ENCODE data around the gene CNPY4. TPM values are rescaled to one million over a fixed set of nuclear protein-coding genes. Genes with fewer than 3 reads are reported as not detected.

The CNPY4 gene
- total and polyA plus RNA-seq, 4 donors: 14.0 to 35.0 (median 23.3) TPM

DNA sequence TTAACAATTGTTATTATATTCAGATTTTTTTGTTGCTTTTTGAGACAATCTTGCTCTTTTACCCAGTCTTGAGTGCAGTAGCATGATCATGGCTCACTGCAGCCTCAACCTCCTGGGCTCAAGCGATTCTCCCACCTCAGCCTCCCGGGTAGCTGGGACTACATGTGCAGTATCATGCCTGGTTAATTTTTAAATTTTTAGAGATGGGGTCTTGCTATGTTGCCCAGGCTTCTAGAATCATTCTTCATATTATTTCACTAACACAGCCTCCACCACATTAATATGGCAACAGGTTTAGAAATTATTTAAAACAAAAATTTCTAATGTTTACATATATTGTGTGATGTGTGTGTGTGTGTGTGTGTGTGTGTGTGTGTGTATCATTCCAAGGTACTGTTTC lies 27.8 kb downstream of the CNPY4 start:
- intact Hi-C loops (cut with DNase I): no loop called here
- H3K27ac ChIP-seq (ENCODE audit: low read depth in 1 of 2, low read length in 2 of 2): no peak overlapping the region
- H3K9me3 ChIP-seq (ENCODE audit: control insufficient read depth, low read length): no peaks in the 10 kb centered on the region
- no peak overlapping the region for H3K4me3 ChIP-seq (ENCODE audit: low read length in 2 of 2)
- WGBS, 2 donors: 88 to 96% methylated on average over 2 of the region's 2 CpGs
- no peaks in the 10 kb centered on the region for H3K27me3 ChIP-seq (ENCODE audit: control insufficient read depth in 1 of 2, insufficient read depth in 2 of 2, low read length in 1 of 2)
- H3K36me3 ChIP-seq (ENCODE audit: control insufficient read depth in 1 of 2, insufficient read depth in 2 of 2, low read length in 1 of 2): no peaks in the 10 kb centered on the region
- H3K4me1 ChIP-seq (ENCODE audit: control insufficient read depth in 1 of 2, insufficient read depth in 2 of 2, low read length in 2 of 2): no peaks in the 10 kb centered on the region
- no peak for ATAC-seq (ENCODE audit: low FRiP score)
- DNase-seq: no peak

DNA sequence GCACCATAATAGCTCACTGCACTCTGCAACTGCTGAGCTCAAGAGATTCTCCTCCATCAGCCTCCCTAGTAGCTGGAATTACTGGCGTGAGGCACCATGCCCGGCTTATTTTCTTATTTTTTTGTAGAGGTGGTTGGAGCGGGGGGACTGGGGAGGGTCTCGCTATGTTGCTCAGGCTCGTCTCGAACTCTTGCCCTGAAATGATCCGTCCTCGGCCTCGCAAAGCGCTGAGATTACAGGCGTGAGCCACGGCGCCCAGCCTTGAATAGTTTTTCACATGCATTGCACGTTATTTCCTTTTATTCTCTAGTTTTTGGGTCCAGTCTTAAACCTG lies 28.8 kb downstream of the CNPY4 start:
- intact Hi-C loops (cut with DNase I): no loop called here
- no peak for DNase-seq
- Histone ChIP-seq H3K27ac (ENCODE audit: low read depth in 1 of 2, low read length in 2 of 2) (peak overlapping the region in 1 of 2 donors; percentile 28), H3K9me3 (ENCODE audit: control insufficient read depth, low read length) (no peaks in the 10 kb centered on the region), H3K4me1 (ENCODE audit: control insufficient read depth in 1 of 2, insufficient read depth in 2 of 2, low read length in 2 of 2) (no peaks in the 10 kb centered on the region), H3K36me3 (ENCODE audit: control insufficient read depth in 1 of 2, insufficient read depth in 2 of 2, low read length in 1 of 2) (no peaks in the 10 kb centered on the region), H3K4me3 (ENCODE audit: low read length in 2 of 2) (peak overlapping the region; percentile 3 to 13), H3K27me3 (ENCODE audit: control insufficient read depth in 1 of 2, insufficient read depth in 2 of 2, low read length in 1 of 2) (no peaks in the 10 kb centered on the region)
- peak; percentile 2 for ATAC-seq (ENCODE audit: low FRiP score)
- WGBS, 2 donors: 5 to 9% methylated on average over 14 of the region's 14 CpGs

DNA sequence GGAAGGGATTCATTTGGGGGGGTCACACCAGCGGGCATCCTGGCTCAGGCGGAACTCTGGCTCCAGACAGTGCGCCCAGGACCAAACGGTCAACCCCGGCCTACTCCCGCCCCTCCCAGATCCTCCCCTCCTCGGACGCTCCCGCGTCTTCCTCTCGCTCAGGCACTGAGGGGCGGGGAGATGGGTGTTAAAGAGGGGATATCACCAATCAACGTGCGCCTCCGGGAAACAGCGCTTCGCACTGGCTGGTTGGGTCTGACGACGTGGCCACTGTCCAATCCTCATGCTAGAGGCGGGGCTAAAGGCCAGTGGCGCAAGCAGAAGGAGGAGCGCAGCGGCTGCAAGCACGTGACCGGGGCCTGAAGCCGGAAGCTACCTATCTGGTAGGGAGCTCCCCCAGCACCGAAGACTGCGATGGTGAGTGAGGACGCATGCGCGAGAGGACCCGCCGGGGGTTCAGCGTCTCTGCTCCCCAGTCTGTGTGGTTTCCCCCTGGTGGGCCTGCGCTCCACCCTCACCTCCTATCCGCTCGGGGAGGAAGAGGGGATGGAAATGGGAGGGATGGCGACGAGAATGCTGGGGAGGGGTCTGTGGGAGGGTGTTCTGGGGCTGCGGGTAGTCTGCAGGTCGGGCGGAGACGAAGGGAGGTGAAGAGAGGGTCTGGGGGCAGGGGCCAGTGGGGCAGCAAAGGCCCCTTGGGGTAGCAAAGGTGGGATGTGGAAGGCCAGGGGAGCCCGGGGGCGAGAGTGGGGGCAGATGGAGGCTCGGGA lies 29.3 kb downstream of the CNPY4 start, which contains the start of gene LAMTOR4:
LAMTOR4 (plus strand) TSS at position 360 of the 770 bp plus-strand sequence; CDS start at position 415, 55 bp downstream.
- peak; percentile 99 for DNase-seq
- Histone ChIP-seq H3K36me3 (ENCODE audit: control insufficient read depth in 1 of 2, insufficient read depth in 2 of 2, low read length in 1 of 2) (no peaks in the 10 kb centered on the region), H3K27ac (ENCODE audit: low read depth in 1 of 2, low read length in 2 of 2) (peak within 1 kb of the TSS in 1 of 2 donors; percentile 28), H3K4me3 (ENCODE audit: low read length in 2 of 2) (peak within 1 kb of the TSS; percentile 42 to 63), H3K27me3 (ENCODE audit: control insufficient read depth in 1 of 2, insufficient read depth in 2 of 2, low read length in 1 of 2) (no peaks in the 10 kb centered on the region), H3K9me3 (ENCODE audit: control insufficient read depth, low read length) (no peaks in the 10 kb centered on the region), H3K4me1 (ENCODE audit: control insufficient read depth in 1 of 2, insufficient read depth in 2 of 2, low read length in 2 of 2) (no peaks in the 10 kb centered on the region)
- intact Hi-C loops (cut with DNase I): no loop called here
- WGBS, 2 donors: 0 to 1% methylated on average over 45 to 46 of the region's 46 CpGs
- peak; percentile 99 for ATAC-seq (ENCODE audit: low FRiP score)

DNA sequence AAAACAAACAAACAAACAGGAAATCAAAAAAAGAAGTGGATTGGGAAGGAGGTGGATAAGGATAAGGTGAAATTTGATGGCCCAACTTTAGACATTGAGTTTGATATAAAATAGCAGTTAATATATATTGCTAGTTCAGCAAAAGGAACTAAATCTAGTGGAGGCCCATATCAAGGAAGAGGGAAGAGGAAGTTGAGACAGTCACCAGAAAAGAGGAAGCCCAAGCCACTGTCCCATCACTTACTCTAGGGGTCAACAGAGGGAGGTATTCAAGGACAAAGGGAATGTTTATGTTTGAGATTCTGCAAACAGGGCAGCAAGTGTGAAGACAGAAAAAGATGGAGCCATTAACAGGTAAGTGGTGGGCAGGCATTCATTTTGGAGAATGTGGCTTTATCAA lies 33.0 kb downstream of the CNPY4 start:
- H3K27me3 ChIP-seq (ENCODE audit: control insufficient read depth in 1 of 2, insufficient read depth in 2 of 2, low read length in 1 of 2): no peaks in the 10 kb centered on the region
- DNase-seq (no peak), ATAC-seq (ENCODE audit: low FRiP score) (no peak)
- intact Hi-C loops (cut with DNase I): no loop called here
- no peaks in the 10 kb centered on the region for H3K9me3 ChIP-seq (ENCODE audit: control insufficient read depth, low read length)
- no peak overlapping the region for H3K27ac ChIP-seq (ENCODE audit: low read depth in 1 of 2, low read length in 2 of 2)
- H3K4me1 ChIP-seq (ENCODE audit: control insufficient read depth in 1 of 2, insufficient read depth in 2 of 2, low read length in 2 of 2): no peaks in the 10 kb centered on the region
- H3K4me3 ChIP-seq (ENCODE audit: low read length in 2 of 2): no peak overlapping the region
- no peaks in the 10 kb centered on the region for H3K36me3 ChIP-seq (ENCODE audit: control insufficient read depth in 1 of 2, insufficient read depth in 2 of 2, low read length in 1 of 2)

DNA sequence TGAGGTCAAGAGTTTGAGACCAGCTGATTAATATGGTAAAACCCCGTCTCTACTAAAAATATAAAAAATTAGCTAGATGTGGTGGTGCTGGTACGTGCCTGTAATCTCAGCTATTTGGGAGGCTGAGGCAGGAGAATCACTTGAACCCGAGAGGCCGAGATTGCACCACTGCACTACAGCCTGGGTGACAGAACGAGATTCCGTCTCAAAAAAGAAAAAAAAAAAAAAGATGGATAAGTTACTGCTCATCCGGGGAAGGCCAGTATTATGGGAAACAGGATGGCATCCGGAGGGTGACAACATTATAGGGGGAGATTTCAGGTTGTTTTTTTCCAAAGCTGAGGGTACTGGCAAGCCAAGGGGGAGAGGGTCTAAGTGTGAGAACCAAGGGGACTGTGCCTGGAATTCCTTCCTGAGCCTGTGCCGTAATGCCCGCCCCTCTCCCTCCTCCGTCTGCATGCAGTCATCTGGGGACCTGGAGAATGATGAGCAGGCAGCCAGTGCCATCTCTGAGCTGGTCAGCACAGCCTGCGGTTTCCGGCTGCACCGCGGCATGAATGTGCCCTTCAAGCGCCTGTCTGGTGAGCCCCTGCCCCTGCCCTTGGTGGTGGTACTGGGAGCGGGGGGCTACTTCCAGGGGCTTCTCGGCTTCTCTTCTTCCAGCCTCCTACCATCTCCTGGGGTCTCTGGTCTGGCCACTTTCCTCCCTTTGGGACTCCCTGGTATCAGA lies 33.7 kb downstream of the CNPY4 start:
- no peak for DNase-seq
- Histone ChIP-seq H3K9me3 (ENCODE audit: control insufficient read depth, low read length) (no peaks in the 10 kb centered on the region), H3K27me3 (ENCODE audit: control insufficient read depth in 1 of 2, insufficient read depth in 2 of 2, low read length in 1 of 2) (no peaks in the 10 kb centered on the region), H3K4me1 (ENCODE audit: control insufficient read depth in 1 of 2, insufficient read depth in 2 of 2, low read length in 2 of 2) (no peaks in the 10 kb centered on the region), H3K4me3 (ENCODE audit: low read length in 2 of 2) (no peak overlapping the region), H3K36me3 (ENCODE audit: control insufficient read depth in 1 of 2, insufficient read depth in 2 of 2, low read length in 1 of 2) (no peaks in the 10 kb centered on the region), H3K27ac (ENCODE audit: low read depth in 1 of 2, low read length in 2 of 2) (no peak overlapping the region)
- WGBS, 2 donors: 86% methylated on average over 18 of the region's 18 CpGs
- ATAC-seq (ENCODE audit: low FRiP score): no peak
- intact Hi-C loops (cut with DNase I): no loop called here

DNA sequence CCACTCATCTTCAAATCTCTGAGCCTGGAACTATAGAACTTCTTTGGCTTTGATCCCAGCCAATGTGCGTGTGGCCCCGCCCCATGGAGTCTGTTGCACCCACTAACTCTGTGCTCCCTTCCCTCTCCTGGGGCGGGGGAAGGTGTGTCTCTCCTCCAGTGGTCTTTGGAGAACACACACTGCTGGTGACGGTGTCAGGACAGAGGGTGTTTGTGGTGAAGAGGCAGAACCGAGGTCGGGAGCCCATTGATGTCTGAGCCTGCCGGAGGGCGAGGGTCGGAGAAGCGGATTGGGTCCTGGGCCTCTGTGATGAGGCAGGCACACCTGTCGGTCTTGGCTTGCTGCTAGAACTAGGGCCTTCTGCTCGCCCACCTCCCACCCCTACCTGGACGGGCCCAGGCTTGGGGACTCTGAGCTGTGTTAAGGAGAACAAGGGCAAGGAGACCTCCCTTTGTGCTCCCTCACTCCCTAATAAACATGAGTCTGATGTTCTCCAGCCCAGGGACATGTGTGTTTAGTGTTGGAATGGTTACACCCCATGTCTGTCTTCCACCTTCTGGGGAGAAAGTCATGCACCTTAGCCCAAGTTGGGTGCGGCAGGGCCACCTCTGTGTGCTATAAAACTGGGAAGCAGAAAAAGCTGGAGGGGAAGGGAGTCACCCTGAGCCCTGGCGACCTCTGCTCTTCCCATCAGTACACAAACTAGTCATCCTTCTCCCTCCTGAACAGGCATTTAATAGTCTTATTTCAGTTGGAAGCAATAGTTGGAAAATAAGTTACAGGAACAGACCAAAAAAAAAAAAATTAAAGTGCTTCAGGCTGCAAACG lies 34.5 kb downstream of the CNPY4 start:
- Histone ChIP-seq H3K27ac (ENCODE audit: low read depth in 1 of 2, low read length in 2 of 2) (no peak overlapping the region), H3K4me1 (ENCODE audit: control insufficient read depth in 1 of 2, insufficient read depth in 2 of 2, low read length in 2 of 2) (no peaks in the 10 kb centered on the region), H3K4me3 (ENCODE audit: low read length in 2 of 2) (no peak overlapping the region), H3K9me3 (ENCODE audit: control insufficient read depth, low read length) (no peaks in the 10 kb centered on the region), H3K27me3 (ENCODE audit: control insufficient read depth in 1 of 2, insufficient read depth in 2 of 2, low read length in 1 of 2) (no peaks in the 10 kb centered on the region), H3K36me3 (ENCODE audit: control insufficient read depth in 1 of 2, insufficient read depth in 2 of 2, low read length in 1 of 2) (no peaks in the 10 kb centered on the region)
- 79 to 80% methylated on average over 16 of the region's 16 CpGs for WGBS, 2 donors
- intact Hi-C loops (cut with DNase I): no loop called here
- ATAC-seq (ENCODE audit: low FRiP score) (no peak), DNase-seq (no peak)

DNA sequence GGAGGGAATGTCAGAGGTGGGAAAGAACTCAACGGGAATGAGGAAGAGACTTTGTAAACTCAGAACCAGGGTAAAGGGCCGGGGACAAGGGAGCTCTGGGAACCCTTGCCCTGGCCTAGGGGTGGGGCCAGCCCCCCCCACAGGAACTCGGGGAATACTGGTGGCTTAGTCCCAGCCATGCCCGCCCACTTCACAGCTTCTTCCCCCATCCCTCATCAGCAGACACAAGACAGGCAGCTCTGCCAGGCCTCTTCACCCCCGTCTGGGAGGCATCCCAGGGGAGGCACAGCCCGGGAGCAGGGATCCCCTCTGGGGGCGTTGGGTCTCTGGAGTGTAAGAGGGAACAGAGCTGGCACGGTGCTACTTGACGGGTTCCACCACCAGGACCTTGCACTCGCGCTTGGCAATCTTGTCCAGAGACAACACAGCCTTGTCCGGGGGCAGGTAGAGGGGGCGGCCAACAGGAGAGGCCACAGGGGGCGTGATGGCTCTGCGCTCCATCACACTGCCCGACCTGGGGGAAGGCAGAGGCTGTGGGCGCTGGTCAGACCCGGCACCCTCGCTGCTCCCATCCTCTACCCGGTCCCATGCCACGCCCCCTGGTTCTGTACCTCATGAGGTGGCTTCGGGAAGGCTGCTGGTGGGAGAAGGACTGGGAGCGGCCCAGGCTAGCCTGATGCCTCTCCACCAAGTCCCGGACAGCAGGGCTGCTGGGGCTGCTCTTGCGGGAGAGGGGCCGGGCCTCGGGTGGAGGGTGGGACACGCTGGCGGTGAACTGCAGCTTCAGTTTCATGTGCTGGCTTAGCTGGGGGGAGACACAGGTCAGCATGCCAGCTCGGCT lies 35.4 kb downstream of the CNPY4 start:
- intact Hi-C loops (cut with DNase I): no loop called here
- Histone ChIP-seq H3K27ac (ENCODE audit: low read depth in 1 of 2, low read length in 2 of 2) (no peak overlapping the region), H3K36me3 (ENCODE audit: control insufficient read depth in 1 of 2, insufficient read depth in 2 of 2, low read length in 1 of 2) (no peaks in the 10 kb centered on the region), H3K4me1 (ENCODE audit: control insufficient read depth in 1 of 2, insufficient read depth in 2 of 2, low read length in 2 of 2) (no peaks in the 10 kb centered on the region), H3K9me3 (ENCODE audit: control insufficient read depth, low read length) (no peaks in the 10 kb centered on the region), H3K4me3 (ENCODE audit: low read length in 2 of 2) (no peak overlapping the region), H3K27me3 (ENCODE audit: control insufficient read depth in 1 of 2, insufficient read depth in 2 of 2, low read length in 1 of 2) (no peaks in the 10 kb centered on the region)
- whole genome bisulfite sequencing, 2 donors: 59 to 66% methylated on average over 28 to 30 of the region's 30 CpGs
- ATAC-seq (ENCODE audit: low FRiP score) (no peak), DNase-seq (no peak)

Data from aorta (tissue), 5 donors.